EH (cell line): Measurements from ENCODE around the gene SEMA3D.

Experiments
- DNase-seq: peaks from one replicate; pipeline ENCODE4 v3.0.0-alpha.2; 2015; ENCODE audit warnings: low read depth

SEMA3D gene

DNA sequence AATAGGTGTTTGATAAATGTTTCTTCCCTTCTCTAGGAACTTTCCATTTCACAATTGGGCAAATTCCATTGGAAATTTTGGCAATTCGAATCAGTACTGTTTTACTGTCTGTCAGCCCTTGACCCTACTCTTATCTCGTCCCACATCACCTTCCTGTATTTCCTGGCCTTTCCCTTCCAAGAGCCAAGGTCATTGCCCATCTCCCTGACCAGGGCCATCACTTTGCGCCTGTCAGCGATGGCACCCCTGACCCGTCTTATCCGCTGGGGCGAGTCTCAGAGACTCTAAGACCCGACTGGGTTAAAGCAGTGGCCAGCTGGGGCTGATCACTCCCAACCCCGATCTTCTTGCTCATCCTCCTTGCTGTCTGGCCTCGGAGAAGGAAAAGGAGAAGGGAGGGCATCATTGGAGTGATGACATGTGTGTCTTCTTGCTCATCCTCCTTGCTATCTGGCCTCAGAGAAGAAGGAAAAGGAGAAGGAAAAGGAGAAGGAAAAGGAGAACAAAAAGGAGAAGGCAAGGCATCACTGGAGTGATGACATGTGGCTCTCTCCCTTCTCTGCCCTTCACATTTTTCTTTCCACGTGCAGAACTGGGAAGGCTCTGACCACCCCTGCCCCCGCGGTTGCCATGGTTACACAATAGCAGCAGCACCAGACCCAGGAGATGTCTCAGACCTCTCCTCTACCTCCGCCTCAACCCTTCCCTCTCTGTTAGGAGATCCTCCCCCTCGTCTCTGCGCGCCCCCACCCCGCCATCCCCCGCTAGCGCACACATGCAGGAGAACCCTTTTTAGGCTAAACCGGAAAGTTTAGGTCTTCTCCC is 2.0 kb downstream of the SEMA3D start:
- DNase-seq, result peak; percentile 71

DNA sequence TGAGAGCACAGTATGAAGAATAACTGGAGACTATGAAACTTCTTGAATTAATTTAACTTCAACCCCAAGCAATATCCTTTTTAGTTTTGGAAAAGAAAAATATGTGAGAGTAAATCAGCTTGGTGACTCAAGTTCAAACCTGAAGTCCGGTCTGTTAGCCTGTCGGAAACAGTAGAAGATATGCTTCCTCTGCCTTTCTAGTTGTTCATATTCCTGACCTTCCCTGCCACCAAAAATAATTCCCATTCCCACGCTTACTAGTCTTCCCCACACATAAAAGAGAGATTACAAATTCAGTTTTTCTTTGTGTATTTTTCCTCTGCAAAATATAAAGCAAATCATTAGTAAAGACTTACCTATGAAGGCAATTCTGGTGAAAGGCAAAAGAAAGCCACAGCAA is 3.6 kb downstream of the SEMA3D start:
- DNase-seq, result no peak

DNA sequence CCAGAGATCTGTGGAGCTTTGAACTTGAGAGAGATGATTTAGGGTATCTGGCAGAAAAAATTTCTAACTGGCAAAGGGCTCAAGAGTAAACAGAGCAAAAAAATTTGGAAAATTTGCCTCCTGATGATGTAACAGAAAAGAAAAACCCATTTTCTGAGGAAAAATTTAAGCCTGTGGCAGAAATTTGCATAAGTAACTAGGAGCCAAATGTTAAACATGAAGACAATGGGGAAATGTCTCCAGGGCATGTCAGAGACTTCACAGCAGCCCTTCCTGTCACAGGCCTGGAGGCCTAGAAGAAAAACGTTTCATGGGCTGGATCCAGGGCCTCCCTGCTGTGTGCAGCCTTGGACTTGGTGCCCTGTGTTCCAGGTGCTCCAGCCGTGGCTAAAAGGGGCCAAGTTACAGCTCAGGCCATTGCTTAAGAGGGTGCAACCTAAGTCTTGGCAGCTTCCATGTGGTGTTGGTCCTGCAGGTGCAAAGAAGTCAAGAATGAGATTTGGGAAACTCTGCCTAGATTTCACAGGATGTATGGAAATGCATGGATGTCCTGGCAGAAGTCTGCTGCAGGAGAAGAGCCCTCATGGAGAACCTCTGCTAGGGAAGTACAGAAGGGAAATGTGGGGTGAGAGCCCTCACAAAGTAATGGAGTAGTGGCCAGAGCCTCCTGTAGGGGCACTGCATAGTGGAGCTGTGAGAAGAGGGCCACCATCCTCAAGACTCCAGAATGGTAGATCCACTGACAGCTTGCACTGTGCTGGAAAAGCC is 8.1 kb downstream of the SEMA3D start:
- DNase-seq, result peak; percentile 47

DNA sequence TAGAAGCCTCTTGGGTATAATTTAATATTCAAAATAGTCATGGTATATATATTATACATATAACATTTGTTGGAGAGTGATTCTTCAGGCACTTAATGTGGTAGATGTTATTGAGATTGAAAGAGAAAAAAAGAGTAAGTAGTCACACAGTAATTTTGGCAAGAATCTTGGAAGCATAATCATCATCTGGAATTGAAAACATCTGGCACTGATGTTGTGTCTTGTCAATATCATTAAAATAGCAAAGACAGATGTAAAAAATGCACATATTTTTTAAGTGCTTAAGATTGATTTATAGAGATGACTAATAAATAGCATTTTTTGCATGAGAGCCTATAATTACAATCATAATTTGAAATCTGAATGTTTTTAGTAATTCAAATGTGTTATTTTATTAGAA is 9.5 kb downstream of the SEMA3D start:
- peak; percentile 46 for DNase-seq

DNA sequence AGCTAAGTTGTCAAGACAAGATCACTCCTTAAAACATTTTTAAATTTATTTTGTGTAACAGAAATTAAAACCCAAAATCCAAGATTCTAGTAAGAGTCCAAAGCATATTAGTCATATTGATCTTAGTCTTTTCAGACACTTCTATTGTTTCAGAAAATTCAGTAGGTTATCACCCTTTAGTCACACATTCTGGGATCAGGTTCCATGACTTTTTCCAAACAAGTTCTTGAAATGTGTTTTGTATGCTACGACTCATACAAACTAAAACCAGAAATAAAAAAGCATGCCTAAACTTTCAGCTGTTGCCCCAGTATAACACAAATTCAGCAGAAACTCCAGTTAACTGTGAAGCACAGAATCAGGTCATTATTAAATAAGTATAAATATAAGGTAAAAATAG is 10.7 kb downstream of the SEMA3D start:
- DNase-seq, result peak; percentile 57

DNA sequence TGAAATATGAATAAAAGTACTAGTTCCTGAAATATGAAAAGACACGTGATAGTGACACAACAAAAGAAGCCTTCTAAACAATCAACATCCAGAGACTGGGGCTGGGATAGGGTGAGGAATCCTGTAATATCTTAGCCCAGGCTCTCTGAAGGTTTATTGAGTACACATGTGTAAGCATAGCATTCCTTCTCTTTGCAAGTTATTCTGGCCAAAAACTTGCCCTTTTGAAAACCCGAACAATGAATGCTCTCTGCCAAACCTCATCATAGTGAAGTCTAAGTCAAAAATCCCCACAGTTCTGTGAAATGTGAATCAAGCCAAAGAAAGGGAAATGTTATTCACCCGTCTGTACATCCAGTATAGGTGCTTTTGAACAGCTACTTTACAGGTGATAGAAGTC is 11.6 kb downstream of the SEMA3D start:
- peak; percentile 41 for DNase-seq

DNA sequence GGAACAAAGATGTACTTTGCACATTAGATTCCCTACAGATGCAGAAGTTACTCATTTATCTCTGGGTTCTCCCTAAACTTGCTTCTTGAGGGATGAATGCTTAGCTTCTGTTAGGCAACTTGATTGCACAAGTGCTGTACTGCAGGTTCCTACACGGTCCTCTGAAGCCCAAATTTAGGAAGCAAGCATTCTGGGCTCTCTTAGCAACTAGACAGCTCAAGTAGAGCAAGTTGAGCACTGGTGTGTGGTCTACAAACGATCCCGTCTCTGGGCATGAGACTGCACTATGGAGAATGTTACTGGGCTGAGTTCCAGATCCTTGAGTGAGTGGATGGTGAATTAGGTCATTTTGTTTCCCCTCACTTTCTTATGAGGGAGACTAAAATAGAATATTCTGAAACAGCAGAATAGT is 14.3 kb downstream of the SEMA3D start:
- DNase-seq, result peak; percentile 93

DNA sequence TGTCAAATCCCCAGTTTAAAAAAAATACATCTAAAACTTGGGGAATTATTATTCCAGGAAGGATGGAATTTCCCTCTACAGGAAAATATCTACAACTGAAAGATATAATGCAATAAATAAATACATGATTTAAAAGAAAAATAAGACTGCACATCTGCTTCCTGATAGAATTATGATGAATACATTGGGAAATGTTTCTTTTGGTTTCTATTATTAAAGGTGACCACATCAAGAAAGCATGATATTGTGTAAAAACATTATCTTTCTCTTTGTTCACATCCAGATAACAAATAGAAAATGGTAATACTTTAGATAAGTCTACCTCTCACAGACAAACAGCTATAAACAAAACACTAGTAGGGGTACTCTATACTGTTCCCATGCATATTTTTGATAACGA is 19.2 kb downstream of the SEMA3D start:
- DNase-seq, result no peak

DNA sequence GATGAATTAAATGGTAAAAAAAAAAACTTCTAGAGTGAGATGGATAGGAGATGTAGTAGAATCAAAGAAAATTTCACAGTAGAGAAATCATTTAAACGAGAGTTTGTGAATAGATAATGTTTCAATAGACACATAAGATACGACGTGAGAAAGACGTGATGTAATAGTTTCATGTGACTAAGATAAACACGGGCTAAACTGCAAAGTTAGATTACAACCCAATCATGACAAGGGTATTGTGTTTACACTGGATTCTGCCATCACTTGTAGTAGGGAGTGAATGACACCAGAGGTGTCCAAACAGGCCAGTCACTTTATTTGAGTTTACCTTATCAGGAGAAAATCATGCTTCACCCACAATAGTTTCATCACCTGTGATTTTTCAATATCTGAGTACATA is 21.6 kb downstream of the SEMA3D start:
- no peak for DNase-seq

DNA sequence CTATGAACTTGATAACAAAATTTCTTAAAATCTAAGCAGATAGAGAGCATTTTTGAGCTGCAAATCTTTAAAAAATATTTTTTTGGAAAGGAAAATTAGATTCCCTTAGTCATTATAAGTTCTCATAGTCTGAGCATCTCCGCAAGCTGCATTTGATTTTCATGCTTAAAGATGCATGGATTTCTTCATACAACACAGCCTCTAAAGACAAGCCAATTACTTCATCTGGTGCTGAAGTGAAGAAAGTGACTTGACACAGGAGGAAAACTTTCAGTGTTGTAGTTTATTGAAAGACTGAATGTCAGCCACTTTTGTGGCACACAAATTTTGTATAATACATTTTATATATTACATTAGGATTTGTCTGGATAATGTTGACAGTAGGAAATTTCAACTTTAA is 22.5 kb downstream of the SEMA3D start:
- DNase-seq, result no peak

DNA sequence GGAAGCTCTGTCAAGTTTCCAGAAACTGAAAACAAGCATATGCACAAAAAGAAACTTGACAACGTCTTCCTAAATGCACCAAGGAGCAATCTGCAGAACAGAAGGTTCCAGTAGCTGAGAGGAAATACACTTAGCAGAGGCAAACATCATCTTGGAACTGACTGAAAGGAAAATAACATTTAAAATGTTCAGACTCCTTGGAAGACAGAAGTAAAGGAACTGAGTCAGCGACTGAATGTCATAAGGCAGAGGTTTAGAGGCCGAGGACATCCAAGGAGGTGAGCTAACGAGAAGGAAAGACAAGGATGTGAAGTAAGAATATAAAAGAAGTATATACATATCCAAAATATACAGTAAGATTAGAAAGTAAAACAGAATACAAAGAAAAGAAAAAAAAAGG is 24.1 kb downstream of the SEMA3D start:
- DNase-seq, result no peak

DNA sequence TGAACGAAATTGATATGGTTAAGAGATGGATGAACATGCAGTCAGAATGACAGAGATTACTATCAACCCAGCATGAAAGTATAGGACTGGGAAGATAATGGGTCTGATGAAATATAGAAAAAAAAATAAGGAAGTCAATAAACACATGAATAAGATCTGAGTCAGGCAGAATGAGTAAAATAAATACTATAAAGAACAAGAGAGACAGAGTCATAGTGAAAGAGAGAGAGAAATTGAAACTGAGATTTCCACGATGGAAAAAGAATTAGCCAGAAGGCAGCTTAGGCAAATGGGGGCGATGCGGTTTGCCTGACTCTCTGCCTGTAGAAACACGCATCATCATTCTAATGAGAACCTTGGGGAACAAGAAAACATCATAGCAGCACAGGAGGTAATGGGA is 26.6 kb downstream of the SEMA3D start:
- DNase-seq, result peak; percentile 84

DNA sequence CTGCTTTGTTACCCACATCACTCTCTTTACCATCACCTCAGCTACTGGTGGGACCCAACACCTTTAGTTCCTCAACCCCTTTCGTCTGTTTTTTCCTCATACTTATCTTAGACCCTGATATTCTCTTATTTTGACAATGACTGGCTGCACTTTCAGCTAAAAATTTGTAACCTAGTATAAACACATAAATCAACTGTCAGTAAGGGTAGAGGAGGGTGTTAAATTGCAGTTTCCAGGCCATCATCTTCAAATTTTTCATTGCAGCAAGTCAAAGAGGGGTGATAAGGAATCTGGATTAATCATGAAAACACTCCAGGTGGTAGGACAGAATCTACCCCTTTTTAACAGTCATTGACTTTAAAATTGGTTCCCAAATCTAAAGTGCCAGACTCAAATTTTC is 27.9 kb downstream of the SEMA3D start:
- DNase-seq, result no peak

DNA sequence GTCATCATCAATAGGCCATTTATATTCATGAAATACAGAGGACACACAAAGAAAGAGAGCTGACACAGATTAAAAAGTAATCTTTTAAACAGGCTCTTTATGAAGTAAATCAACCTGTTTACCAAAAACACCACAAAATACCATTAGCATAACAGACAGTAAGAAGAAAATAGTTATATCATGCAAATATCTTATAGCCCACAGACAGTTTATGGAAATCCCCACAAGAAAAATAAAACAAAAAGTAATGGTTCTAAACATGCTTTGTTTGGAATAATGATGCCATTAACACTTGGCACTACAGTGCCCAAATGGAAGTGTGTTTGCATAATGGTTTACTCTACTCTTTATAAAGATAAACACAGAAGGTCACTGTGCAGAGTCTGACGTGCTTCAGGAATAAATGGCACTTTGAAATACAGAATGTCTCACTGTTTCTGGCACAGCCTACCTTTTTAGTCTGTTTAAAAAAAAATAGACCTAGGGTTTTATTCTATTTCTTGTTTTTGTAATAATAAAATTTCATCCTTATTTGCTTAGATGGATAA is 30.1 kb downstream of the SEMA3D start:
- no peak for DNase-seq

DNA sequence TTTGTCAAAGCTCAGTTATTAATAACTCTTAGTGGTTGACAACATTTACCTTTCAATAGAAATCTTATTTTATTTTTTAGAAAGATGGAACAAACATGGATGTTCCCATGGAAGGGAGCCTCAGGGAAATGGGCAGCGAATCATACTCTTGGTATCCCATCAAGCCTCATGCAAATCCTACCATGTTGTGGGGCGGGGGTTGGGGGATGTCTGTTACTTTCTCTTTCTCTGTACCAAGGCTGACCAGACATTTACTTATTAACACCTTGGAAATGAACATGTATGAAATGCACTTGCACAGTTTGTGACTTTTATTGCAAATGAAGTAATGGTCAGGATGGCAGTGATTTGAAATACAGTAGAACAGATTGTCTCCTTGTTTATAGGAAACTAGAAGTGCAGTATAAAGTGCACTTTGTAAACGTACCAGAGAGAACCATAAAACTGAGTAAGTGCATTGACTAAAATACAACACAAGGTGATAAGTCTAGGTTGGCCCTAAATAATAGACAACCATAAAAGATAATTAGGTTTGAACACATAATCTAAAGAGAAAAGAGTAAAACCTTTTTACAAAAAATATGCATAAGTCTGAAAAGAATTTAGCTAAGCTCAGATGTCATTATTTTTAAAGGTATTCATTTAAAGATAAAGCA is 32.4 kb downstream of the SEMA3D start:
- peak; percentile 42 for DNase-seq

DNA sequence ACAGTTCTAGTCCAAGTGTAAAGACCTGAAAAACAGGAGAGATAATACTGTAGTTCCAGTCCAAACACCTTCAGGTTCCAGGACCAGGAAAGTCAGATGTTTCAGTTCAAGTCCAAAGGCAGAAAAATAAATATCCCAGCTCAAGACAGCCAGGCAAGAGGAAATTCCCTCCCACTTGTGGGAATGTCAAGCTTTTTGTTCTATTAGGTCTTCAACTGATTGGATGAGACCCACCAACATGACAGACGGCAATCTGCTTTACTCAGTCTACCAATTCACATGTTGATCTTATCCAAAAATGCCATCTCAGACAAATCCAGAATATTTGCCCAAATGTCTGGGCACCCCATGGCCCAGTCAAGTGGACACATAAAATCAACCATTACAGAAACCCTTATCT is 33.1 kb downstream of the SEMA3D start:
- no peak for DNase-seq

DNA sequence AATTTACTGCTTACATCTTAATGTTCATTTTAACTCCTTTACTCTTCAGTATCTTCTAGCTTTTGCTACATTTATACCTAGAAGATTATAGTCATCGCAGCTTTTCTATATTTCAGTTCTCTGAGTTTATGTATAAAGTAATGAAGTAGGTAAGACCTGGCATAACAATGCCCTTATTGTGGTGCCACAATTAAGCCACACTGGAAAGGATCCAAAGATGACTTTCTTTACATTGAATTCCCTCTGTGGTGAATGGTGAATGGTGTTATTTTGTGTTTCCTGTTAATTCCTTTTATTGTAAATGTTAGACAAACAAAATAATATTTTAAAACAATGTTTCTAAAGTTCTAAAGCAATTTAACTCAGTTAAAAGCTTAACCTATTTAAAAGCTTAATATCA is 36.2 kb downstream of the SEMA3D start:
- DNase-seq, result no peak

DNA sequence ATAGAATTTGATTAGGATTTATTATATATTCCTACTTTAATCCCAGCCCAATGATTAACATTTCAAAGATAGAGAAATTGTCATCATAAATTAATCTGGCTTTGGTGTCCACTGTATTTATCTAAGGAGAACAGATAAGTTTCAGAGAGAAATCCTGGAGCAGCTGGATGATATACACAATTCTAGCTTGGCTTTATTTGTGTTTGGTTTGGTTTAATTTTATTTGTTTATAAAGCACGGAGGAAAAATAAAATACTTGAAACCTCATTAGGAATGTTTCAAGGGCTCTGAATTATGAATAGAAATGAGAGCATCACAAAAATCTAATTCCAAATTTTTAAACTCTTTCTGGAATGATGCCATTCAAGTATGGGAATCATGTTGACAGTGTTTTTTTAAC is 42.1 kb downstream of the SEMA3D start:
- no peak for DNase-seq

DNA sequence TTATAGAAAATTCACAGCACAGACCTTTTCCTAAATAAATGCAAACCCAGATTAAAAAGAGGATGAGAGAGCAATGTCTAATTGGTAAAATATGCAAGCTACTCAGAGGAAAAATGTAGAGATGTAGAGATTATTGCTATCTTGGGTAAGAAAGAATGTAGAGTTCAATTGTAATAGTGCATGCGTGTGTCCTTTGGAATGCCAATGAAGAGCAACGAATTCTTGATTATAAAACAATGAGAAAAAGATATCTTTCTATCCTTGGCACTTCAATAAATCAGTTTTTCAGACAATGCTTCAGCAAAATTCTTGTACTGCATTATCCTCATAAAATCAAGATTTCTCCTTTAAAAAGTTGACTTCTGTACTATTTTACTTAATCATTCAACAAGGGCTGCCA is 50.9 kb downstream of the SEMA3D start:
- DNase-seq, result peak; percentile 94

DNA sequence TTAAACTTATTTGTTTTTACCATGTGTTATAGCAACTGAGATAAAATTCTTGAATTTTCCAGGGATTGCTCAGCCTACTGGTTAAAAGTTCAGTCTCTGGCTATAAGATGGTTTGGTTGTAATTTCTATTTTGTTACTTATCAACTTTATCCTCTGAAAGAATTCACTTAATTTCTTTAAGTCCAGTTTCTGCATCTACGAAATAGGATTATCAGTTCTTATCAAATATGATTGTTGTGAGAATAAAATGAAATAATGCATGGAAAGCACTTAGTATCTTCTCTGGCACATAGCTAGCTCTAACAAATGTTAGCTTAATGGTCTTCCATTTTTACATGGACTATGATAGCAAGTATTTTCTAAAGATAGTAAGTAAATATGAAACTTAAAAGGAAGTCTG is 53.3 kb downstream of the SEMA3D start:
- no peak for DNase-seq

DNA sequence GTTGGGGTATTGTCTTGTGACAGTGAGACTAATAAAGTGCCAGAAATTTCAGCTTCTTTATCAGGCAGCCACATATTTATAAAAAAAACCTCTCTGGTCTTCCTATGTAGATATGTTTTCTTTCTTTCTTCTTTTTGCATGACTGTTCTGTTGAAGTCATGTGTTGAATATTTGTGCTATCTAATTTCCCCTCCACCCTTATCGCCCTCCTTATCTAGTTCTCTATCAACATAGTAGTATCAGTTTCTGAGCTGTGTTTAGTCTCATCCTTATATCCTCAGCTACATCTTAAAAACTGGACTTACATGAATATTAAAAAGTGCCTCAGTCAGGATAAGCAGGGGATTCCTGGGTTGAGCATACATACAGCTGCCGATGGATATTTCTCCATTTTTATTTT is 53.9 kb downstream of the SEMA3D start:
- no peak for DNase-seq

DNA sequence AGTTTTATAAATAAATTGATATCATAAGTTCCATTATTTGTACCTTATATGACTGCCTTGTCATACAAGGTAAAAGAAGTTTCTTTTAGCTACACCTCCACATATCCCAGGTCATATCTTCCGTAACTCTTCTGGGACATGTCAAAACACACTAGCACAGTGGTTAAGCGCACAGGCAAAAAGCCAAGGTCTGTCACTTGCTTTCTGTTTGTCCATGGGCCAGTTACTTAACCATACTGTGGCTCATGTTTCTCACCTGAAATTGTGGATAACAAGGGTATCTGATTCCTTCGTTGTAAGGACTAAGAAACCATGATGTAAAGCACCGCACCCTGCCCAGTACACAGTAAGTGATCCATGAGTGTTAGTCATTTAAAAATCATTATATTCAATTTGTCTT is 56.2 kb downstream of the SEMA3D start:
- DNase-seq, result no peak

DNA sequence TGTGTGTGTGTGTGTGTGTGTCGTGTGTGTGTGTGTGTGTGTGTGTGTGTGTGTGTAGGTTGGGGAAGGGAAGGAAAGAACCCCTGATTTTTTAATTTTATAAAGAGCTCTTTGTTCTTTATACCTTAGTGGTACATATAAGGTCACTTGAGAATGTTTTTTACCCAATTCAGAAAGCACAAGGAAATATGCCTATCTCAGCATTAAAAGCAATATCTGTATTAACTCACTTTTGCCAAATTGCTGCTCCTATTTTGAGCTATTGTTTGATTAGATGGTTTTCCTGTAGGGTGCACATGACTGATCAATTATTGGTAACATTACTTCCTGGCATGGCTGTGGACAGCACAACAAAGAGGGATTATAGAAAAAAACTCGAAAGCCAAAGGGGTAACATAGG is 60.5 kb downstream of the SEMA3D start:
- DNase-seq, result no peak
